ENCODE data around the gene TMEM258.

Gene TMEM258

DNA sequence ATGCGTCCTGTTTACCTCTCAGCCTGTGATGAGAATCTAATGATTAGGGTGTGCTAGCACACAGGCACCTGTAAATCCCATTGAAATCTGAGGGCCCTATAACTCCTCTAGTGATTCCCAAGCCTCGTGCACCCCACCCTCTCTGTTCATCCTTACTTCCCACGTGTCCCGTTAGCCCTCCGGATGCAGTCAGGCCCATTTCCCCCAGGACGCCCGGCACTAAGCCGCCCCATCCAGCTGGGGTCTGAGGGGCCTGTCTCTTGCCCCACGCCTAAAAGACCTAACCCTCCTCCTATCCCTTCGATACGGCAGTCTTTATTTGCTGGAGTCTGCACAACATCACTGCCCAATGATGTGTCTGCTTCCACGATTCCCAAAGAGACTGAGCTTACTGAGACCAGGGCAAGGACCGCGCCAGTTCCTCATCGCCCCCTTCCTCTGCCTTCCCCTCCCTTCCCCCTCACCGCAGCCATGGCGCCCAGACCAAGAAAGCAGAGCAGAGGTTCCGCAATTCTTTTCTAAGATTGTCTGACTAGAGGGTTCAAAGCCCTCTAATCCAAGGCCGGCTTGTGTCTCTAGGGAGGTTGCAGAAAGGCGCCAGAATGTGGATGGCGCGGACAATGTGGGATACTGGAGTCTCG, 34.7 kb upstream of the TMEM258 start:
- DNase-seq (ENCODE audit: low read depth in 1 of 2, low spot score in 1 of 2), result no peak

DNA sequence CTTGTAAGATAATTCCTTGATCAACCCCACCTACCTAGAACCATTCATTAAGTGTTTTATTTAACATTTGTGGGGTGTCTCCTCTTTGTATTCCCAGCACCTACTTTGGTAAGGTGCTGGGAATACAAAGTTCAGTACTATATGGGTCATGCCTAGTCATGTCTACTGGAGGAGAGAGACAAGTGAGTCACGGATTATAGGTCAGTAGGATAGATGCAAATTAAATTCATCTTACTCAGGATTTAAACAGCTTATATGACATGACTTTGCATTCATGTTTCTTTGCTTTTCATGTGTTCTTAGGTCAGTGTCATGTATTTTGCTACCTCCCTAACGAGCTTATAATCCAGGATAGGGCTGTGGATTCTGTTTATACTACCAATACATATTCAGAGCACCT, 27.8 kb upstream of the TMEM258 start:
- no peak for DNase-seq (ENCODE audit: low read depth in 1 of 2, low spot score in 1 of 2)

DNA sequence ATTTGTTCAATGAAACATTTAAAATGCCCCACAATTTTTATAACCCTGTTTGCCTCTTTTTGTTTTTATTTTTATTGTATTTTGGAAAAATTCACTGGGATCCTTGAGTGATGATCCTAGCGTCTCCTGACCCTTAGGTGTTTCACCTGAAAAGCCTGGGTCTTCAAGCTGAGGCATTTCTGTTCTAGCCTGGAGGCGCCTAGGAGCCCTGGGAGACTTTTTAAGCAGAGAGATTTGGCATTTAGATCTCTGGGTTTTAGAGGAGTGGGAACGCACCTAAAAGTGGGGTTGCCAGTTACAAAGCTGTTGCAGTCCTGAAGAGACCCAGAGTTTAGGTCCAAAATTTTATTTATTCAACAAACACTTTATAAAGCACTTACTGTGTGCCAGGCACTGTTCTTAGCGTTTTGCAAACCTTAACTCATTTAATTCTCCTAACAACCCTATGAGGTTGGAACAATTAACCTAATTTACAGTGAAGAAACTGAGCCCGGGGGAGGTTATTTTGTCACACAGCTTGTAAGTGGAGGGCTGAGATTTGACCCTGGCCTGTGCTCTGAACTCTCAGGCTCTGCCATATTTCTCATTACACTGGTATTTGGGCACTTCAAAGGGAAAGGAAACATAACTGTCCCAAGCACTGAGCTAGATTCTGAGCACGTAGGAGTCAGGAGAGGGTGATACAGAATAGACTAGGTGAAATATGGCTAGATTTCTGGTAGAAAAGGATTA, 25.2 kb upstream of the TMEM258 start:
- no peak for DNase-seq (ENCODE audit: low read depth in 1 of 2, low spot score in 1 of 2)

DNA sequence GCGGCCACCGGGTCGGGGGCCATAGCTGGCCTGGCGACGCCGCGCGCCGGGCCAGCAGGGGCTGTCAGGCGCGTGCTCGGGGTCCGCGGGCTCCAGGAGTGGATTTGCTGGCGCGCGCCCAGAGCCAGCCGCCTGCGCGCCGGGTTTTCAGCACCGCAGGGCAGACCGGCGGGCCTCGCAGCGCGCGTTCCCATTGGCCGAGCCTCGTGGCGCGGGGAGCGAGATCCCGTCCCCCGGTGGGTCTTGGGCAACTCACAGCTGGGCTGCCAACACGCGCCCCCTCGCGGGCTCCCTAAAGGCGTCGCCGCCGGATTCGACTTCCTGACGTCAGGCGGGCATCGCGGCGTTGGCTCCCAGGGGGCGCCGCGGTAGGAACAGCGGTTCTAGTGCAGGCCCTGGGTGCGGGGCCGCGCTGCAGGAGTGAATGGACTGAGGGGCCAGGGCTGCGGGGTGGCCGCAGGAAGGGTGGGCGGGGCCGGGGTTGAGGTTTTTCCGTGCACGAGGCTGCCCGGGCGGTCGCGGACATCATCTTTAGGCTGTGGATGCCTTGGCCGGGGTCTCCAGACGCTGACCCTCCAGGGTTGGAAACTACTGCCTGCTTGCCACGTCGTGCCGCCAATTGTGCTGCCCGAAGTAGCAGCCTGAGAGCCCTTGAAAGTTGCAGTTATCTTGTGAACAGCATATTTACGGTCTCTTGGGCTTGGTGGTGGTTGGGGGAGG, 24.5 kb upstream of the TMEM258 start, which contains the start of gene FADS1:
Gene FADS1 (minus strand): TSS at position 268 of the 720 bp plus-strand sequence. CDS start 74 bp downstream, at position 194.
- DNase-seq (ENCODE audit: low read depth in 1 of 2, low spot score in 1 of 2), result peak; percentile 37 to 65

DNA sequence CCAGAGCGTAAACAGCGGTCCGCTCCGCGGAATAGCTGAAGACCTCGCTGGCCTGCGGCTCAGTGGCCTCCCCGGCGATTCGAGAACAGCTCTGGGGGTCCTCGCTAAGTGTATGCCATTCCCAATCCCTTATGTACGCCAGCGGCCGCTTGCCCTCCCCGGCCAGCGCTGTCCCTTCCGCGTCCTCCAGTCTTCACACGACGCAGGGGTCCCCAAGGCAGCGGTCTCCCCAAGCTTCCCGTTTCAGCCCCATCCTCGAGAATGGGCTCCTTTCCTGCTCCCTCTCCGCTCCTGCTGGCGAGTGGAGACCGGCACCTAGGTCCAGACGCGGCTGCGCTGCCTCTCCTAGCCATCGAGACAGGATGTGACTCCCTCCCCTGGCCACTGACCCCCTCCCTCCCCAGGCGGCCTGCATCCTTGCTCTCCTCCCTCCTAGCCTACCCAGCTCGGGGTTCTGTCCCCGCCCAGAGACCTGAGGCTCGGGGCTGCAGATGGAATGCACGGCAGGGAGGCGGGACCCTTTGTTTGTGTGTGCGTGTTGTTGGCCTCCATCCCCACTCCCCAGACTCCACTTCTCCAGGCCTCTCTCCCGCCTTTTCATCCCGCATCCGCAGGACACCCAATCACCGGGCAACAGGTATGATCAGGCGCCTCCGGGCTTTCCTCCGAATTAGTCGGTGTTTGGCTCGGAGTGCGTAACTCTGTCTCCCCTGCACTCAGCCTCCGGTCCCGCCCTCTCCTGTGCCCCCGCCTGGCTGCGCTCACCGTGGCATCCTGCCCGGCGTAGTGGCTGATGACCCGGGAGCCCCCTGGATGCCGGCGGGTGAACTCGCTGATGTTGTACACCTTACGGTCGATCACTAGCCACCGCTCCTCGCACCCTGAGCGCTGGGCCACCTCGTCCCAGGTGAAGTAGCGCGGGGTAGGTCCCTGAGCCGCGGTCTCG, 23.7 kb upstream of the TMEM258 start:
- DNase-seq (ENCODE audit: low read depth in 1 of 2, low spot score in 1 of 2), result peak; percentile 14 to 39

DNA sequence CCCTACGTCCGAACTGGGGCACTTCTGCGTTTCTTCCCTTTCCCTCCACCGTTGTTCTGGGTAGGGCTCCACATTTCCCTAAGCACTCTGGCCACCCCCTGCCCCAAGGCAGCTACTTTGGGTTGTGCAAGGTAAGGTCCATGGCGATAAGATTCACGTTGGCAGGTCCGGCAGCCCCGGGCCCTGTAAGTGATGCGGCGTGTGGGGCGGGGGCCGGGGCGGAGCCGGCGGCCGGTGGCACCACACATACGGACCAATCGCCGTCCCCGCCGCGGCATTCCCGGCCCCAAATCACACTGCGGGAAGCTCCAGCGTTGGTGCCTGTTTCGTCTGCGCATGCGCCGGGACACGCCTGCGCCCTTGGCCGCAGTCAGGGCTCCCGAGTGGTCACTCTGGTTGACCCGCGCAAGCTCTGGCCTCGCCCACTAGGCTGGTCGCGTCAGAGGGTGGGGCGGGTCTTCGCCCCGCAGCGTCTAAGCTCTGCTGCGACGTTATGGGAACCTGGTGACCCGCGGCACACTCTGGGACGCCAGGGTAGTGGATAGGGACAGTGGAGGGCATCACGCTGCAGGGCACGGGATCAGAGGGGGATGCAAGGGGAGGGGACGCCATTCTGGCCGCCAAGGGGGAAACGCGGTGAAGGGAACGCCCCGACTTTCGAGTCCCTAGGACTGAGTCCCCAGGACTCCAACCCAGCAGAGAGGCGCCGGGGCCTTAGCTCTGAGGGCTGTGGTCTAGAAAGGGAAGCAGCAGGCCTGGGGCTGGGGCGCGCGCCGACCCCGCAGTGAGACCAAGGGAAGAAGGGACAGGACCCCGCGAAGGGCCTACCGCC, 22.8 kb upstream of the TMEM258 start:
- DNase-seq (ENCODE audit: low read depth in 1 of 2, low spot score in 1 of 2), result peak in 1 of 2 donors; percentile 14

DNA sequence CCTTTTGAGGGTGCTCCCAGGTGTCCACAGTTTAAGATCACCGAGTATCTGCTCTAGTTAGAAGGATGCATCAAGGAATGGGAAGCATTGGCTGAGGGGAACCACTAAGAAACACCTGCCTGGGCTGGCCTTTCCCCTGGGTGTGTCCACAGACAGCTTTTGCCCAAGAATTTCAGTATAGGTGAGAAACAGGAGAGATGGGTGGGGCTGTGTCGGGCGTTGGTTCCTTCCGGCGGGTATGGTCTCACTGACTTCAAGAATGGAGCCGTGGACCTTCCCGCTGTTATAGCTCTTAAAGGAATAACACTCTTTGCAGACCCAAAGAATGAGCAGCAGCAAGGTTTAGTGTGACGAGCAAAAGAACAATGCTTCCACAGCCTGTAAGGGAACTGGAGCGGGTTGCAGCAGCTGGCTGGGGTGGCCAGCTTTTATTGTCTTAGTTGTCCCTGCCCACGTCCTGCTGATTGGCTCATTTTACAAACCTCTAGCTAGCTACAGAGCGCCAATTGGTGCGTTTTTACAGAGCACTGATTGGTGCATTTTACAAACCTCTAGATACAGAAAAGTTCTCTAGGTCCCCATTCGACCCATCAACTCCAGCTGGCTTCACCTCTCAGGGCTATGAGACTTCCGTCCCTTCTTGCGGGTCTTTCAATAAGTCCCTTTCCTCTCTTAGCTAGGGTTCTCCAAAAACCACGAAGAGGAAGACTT, 22.0 kb upstream of the TMEM258 start:
- DNase-seq (ENCODE audit: low read depth in 1 of 2, low spot score in 1 of 2), result no peak

DNA sequence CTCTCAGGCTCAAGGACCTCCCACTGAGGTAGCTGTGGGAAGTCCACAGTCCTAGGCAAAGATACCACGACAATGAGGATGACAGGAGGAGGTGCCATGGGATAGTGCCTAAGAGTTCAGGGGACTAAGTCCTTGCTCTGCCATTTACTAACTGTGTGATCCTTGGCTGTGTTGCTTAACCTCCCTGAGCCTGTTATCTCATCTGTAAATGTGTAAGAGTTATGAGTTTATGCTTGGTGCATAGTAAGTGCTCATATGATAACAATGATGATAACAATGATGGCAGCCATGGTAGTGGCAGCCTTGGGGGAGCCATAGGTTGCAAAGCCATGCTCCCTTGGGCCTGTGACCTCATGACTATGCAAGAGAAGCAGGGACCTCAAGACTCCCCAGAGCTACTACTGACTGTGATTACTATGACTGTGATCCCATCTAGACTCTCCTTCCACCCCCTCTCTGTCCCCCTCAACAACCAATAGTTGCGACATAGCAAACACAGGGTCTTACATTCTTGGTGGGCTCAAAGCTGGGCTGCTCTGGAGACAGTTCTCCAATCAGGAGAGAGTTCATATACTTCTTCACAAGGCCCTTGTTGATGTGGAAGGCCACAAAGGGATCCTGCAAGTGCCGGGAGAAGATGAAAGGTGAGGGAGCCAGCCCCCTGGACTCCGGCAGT, 20.5 kb upstream of the TMEM258 start:
- DNase-seq (ENCODE audit: low read depth in 1 of 2, low spot score in 1 of 2), result no peak

DNA sequence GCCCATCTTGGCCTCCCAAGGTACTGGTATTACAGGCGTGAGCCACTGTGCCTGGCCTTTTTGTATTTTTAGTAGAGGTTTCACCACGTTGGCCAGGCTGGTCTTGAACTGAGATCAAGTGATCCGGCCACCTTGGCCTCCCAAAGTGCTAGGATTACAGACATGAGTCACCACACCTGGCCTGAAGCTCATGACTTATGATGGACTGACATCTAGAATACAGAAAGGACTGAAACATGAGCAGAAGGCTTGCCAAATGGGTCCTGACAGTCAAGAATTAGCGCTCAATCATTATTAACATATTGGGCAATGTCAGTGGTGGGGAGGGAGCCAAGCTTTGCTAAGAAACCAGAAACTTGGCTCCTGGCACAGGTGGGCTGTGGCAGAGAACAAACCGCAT, 19.4 kb upstream of the TMEM258 start:
- DNase-seq (ENCODE audit: low read depth in 1 of 2, low spot score in 1 of 2), result no peak

DNA sequence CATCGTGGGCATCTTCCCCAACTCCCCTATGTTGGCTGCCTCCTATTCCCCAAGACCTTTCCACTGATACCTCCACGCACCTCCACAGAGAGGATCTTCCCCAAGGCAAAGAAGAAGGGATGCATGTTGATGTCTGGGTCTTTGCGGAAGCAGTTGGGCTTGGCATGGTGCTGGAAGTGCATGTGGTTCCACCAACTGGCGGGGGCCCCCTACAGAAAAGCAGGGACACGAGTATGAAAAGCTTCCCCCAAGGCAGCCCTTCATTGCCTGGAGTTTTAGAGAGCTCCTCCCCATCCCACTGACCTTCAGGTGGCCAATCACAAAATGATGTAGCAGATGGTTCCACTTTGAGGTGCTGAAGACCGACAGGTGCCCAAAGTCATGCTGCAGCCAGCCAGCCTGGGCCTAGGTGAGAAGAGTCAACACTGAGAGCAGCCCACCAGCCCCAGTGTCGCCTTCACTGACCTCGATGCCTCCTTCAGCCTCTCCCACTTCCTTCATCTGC, 18.3 kb upstream of the TMEM258 start:
- no peak for DNase-seq (ENCODE audit: low read depth in 1 of 2, low spot score in 1 of 2)

DNA sequence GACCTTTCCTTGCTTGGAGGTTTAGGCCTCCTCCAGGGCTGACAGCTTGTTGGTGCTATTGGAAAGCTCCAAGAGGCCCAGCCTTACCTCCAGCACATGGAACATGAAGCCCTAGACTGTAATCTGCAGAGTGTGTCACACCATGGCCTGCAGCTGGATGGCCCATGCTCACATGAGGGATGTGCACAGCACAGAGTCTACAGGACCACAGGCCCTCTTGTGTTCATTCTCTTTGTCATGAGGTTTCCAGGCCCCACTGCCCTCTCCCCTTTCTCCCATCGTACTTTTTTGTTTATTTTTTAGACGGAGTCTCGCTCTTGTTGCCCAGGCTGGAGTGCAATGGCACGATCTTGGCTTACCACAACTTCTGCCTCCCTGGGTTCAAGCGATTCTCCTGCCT, 14.4 kb upstream of the TMEM258 start:
- DNase-seq (ENCODE audit: low read depth in 1 of 2, low spot score in 1 of 2), result no peak

DNA sequence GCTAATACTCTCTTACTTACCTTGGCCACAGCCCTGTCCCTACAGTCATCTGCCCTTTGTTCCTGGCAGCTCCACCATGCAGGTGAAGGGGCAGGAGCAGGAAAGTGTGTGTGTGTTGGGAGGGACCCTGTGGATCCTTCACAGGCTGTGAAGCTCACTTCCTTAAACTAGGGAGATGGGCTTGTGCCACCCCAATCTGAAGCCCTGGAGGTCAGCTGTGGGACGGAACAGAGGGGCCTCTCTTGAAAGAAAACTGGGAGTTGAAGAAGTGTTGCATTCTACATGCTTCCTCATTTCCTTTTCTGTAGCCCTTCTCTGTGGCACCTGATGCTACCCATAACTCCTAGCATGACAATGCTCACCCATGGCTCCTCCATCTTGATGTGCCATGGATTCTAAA, 12.7 kb upstream of the TMEM258 start:
- no peak for DNase-seq (ENCODE audit: low read depth in 1 of 2, low spot score in 1 of 2)

DNA sequence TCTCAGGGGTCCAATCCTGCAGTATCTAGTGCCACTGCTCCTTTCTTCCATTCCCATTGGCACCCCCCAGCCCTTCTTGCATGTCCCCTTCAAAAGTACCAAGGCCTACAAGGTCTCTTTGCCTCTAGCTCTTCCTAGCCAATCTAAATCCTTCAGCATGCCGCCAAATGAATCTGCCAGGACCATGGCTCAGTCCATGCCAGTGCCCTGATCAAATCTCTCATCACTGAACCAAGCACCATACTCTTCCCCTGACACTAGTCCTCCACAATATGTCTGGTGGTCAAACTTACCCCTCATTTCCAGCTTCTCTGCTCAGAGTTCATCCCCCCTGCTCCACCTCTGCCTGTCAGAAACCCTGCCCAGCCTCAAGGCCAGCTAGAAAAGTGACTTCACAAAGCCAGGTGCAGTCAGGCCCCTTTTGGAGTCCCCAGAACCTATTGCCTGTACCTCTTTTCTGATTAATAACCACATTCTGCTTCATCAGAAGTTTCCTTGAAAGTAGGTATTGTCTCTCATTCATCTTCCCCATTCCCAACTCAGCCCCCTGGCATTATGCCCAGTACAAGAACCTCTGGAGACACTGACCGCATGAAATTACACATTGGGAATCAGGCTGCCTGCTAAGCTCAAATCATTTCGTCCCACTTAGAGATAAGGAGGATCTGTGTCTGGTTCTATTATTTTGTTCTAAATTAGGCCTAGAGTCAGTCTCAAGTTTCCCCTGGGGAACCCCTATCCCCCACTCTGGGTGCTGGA, 11.7 kb upstream of the TMEM258 start:
- DNase-seq (ENCODE audit: low read depth in 1 of 2, low spot score in 1 of 2), result no peak

DNA sequence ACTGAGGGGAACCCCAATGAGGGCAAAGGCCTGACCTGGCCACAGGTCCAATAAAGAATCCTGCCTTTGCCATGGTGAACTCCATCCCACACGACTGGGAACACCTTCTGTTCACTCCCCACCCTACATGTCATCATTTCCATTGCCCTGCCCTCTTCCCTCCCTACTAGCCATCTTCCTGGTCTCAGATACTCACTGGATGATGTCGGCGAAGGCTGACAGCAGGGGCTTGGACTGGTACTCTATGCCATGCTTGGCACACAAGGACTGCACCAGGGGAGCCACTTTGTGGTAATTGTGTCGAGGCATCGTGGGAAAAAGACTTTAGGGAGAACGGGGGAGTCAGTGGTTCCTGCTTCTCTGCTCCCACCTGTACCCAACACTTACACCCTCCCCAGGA, 10.2 kb upstream of the TMEM258 start:
- DNase-seq (ENCODE audit: low read depth in 1 of 2, low spot score in 1 of 2), result no peak

DNA sequence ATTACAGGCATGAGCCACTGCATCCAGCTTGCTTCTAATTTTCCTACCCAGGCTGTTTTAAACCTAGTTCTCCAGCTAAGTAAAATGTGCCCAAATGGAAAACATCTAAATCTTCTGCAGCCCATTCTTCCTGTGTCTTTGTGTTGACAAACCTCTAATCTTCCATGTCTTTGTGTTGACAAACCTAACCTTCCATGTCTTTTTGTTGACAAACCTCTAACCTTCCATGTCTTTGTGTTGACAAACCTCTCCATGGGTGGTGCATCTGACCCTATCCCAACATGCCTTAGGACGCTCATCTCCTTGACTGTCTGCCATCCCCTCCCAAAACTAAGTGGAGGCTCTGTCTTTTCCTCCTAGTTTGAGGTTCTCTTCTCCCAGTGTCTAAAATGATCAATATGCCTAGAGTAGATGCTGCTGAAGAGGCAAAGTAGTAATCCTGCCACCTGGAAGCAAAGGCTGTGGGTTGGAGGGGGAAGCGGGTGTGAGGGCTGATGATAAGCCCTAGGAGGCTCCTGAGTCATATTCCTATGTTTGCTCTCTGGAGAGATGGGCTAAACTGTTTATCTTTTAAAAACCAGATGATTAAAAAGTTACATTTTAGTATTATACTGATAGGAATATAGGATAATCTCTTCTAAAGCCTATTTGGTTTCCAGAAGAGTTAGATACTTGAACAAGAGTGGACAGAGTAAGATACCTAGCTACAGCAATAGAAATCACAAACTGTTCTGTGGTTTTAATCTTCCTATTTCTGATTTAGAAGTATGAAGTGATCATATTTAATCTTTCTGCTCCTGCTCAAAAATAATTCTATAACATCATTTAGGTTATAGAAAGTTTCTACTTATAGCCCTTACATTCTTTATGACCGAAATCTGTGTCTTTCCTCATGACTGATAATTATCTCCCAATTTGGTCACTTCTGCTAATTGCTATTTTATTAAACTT, 8.2 kb upstream of the TMEM258 start:
- DNase-seq (ENCODE audit: low read depth in 1 of 2, low spot score in 1 of 2), result no peak

DNA sequence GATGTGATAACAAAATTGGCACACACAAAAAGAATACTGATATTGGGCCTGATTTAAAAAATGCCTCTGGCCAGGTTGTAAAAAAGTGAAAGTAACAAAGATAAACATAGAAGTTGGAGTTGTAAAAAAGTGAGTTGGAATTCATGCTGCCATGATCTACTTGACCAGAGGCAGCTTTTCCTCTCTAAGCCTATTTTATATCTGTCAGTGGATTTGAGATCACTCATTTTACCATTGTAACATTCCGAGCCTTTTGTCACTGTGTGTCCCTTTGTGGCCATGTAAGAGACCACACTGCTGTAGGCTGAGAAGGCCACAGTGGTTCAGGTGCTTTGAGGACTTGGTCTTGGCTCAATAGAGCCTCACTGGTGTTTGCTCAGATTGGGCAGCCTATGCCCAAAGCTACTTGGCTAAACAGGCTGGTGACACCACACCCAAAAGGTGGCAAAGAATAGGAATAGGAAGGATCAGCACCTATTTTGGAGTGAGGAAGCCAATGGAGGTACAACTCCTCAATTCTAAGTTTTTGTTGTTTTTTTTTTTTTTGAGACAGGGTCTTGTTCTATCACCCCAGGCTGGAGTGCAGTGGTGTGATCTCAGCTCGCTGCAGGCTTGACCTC, 7.4 kb upstream of the TMEM258 start:
- DNase-seq (ENCODE audit: low read depth in 1 of 2, low spot score in 1 of 2), result no peak

Measured in activated T-helper 1 cell treated with anti-CD3 and anti-CD28 coated beads, Interleukin-2, amount 50 U/mL, for 16 hours (primary cell).